ENCODE results near the gene WDR89. TPM values are rescaled to one million over a fixed set of nuclear protein-coding genes. Genes with fewer than 3 reads are reported as not detected.
"Not testable (repeated sequence)": the region's sequence is repeated elsewhere in the genome, so short reads cannot be mapped to it uniquely, and the experiment has no call there.

The WDR89 gene
- total RNA-seq, 1 experiment from 2014 or later = 14.7 TPM

GRCh38 chr14:63605041-63605532, 36.6 kb downstream of the WDR89 start:
- no peak for DNase-seq (ENCODE audit: low spot score)
- in situ Hi-C loops (cut with HindIII; ENCODE audit: low sequenced_read_pairs) = no loop called here

GRCh38 chr14:63604626-63605025, 37.0 kb downstream of the WDR89 start:
- in situ Hi-C loops (cut with HindIII; ENCODE audit: low sequenced_read_pairs) = no loop called here
- no peak for DNase-seq (ENCODE audit: low spot score)

DNA sequence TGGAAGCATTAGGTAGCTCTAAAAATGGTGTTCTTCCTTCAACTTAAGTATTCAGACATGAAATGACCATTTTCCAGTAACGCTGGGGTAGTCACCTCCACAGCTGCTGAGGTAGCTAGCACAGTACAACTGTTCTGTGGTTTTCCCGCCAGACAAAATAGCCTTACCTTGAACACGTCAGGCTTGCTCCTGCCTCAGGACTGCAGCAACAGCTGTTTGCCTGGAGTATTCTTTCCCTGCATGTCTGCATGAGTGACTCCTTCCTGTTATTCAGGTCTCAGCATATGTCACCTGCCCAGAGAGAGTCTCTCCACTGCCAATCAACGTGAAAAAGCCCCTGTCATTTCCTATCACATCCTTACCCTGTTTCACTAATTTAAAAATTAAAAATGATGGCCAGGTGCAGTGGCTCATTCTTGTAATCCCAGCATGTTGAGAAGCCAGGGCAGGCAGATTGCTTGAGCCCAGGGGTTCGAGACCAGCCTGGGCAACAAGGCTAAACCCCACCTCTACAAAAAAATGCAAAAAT, 37.9 kb downstream of the WDR89 start:
- in situ Hi-C loops (cut with HindIII; ENCODE audit: low sequenced_read_pairs) = no loop called here
- peak; percentile 34 for DNase-seq (ENCODE audit: low spot score)

- in situ Hi-C loops (cut with HindIII; ENCODE audit: low sequenced_read_pairs) = no loop called here
- no peak for DNase-seq (ENCODE audit: low spot score)
Observed at GRCh38 chr14:63598807-63599206, 42.9 kb downstream of the WDR89 start.

GRCh38 chr14:63596998-63597658, 44.5 kb downstream of the WDR89 start:
- in situ Hi-C loops (cut with HindIII; ENCODE audit: low sequenced_read_pairs) = no loop called here
- no peak for DNase-seq (ENCODE audit: low spot score)

DNA sequence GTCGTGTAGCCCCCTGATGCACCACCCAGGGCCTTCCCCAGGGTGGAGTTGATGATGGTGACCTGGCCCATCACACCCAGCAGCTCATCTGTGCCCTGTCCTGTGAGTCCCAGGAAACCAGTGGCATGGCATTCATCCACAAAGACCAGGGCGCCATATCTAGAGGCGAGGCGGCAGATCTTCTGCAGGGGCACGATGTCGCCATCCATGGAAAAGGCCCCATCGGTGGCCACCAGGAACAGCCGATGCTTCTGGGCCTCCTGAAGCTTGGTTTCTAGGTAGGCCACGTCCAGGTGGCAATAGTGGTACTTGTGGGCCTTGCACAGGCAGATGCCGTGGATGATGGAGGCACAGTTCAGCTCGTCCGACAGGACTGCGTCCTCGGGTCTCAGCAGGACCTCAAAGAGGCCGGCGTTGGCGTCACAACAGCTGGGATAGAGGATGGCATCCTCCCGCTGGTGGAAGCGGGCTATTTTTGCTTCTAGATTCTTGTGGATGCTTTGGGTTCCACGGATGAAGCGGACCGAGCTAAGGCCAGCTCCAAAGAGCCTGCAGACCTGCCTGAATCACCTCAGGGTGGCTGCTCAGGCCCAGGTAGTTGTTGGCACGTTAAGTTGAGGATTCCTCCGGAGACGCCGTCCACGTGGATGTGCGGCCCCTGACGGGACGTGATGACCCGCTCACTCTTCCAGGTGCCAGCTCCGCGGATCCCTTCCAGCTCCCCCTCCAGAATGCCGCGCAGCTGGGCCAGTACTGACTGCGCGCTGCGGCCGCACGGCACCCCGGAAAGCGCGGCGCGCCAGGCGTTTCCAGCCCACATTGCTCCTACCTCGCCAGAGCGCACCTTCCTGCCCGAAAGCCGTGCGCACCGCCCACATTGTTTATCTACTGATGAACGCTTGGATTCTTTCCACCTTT, 47.0 kb downstream of the WDR89 start:
- in situ Hi-C loops (cut with HindIII; ENCODE audit: low sequenced_read_pairs) = no loop called here
- no peak for DNase-seq (ENCODE audit: low spot score)

DNA sequence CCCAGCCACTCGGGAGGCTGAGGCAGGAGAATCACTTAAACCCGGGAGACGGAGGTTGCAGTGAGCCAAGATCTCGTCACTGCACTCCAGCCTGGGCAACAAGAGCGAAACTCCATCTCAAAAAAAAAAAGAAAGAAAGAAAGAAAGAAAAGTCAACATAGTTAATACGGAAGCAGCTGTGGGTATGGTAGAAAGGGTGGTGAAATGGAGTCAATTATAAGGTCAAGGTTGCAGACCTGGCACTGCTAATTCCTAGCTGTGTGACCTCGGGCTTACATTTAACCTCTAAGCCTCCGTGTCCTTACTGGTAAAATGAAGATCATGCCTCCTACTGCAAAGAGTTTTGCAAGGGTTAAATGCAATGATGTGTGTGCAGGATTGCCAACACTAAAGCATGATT, 58.6 kb downstream of the WDR89 start:
- DNase-seq (ENCODE audit: low spot score); in situ Hi-C loops (cut with HindIII; ENCODE audit: low sequenced_read_pairs): not testable (repeated sequence)

GRCh38 chr14:63581491-63581890, 60.2 kb downstream of the WDR89 start:
- no peak for DNase-seq (ENCODE audit: low spot score)
- in situ Hi-C loops (cut with HindIII; ENCODE audit: low sequenced_read_pairs) = no loop called here

DNA sequence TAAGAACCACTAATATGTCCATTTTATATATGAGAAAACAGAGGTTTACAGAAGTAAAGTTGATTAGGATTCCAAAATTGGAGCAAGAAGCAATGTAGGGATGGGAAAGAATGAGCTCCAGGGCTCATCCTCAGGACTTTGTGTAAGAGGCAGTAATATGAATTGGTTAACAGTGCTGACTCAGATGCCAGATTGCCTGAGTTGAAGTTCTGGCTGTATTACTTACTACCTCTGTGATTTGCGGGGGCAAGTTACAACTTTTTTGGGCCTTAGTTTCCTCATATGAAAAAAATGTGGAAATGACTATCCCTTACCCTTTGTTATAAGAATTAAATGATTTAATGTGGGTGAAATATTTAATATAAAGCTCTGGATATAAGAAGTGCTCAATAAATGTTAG, 63.4 kb downstream of the WDR89 start:
- in situ Hi-C loops (cut with HindIII; ENCODE audit: low sequenced_read_pairs) = no loop called here
- no peak for DNase-seq (ENCODE audit: low spot score)

GRCh38 chr14:63573581-63573980, 68.1 kb downstream of the WDR89 start:
- DNase-seq (ENCODE audit: low spot score) = no peak
- in situ Hi-C loops (cut with HindIII; ENCODE audit: low sequenced_read_pairs) = no loop called here

- in situ Hi-C loops (cut with HindIII; ENCODE audit: low sequenced_read_pairs) = no loop called here
- DNase-seq (ENCODE audit: low spot score) = no peak
Observed at GRCh38 chr14:63565448-63565847, 76.2 kb downstream of the WDR89 start.

GRCh38 chr14:63564318-63564717, 77.4 kb downstream of the WDR89 start:
- no peak for DNase-seq (ENCODE audit: low spot score)
- in situ Hi-C loops (cut with HindIII; ENCODE audit: low sequenced_read_pairs) = no loop called here

- no peak for DNase-seq (ENCODE audit: low spot score)
- in situ Hi-C loops (cut with HindIII; ENCODE audit: low sequenced_read_pairs) = no loop called here
Observed at GRCh38 chr14:63563370-63564026, 78.2 kb downstream of the WDR89 start.

- no peak for DNase-seq (ENCODE audit: low spot score)
- in situ Hi-C loops (cut with HindIII; ENCODE audit: low sequenced_read_pairs) = no loop called here
Observed at GRCh38 chr14:63562405-63562804, 79.3 kb downstream of the WDR89 start.

- in situ Hi-C loops (cut with HindIII; ENCODE audit: low sequenced_read_pairs) = no loop called here
- no peak for DNase-seq (ENCODE audit: low spot score)
Observed at GRCh38 chr14:63555572-63555971, 86.1 kb downstream of the WDR89 start.

GRCh38 chr14:63551332-63551731, 90.3 kb downstream of the WDR89 start:
- in situ Hi-C loops (cut with HindIII; ENCODE audit: low sequenced_read_pairs) = no loop called here
- no peak for DNase-seq (ENCODE audit: low spot score)

GRCh38 chr14:63547798-63548335, 93.8 kb downstream of the WDR89 start:
- in situ Hi-C loops (cut with HindIII; ENCODE audit: low sequenced_read_pairs) = no loop called here
- no peak for DNase-seq (ENCODE audit: low spot score)

All from G401 (cell line).